ENCODE measurements around the gene NCBP2L. TPM values are rescaled to one million over a fixed set of nuclear protein-coding genes. Genes with fewer than 3 reads are reported as not detected.

Gene NCBP2L
- total RNA-seq, 2 donors from 2014 or later = not detected

GRCh38 chrX:107760304-107761077, 17.0 kb upstream of the NCBP2L start:
- Histone ChIP-seq H3K27ac (no peak overlapping the region), H3K9me3 (no peaks in the 10 kb centered on the region)

GRCh38 chrX:107763647-107764046, 13.9 kb upstream of the NCBP2L start:
- no peaks in the 10 kb centered on the region for H3K27me3 ChIP-seq
- no peak overlapping the region for H3K4me3 ChIP-seq
- no peaks in the 10 kb centered on the region for H3K4me1 ChIP-seq
- no peak overlapping the region for H3K9ac ChIP-seq (ENCODE audit: low read depth in 2 of 2, low read length in 2 of 2)
- TF ChIP-seq CTCF (IDR thresholded peaks at IDR 0.05) = no peak
- intact Hi-C loops (cut with DNase I) = no loop called here
- H3K36me3 ChIP-seq = no peaks in the 10 kb centered on the region
- DNase-seq = no peak
- no peaks in the 10 kb centered on the region for H3K9me3 ChIP-seq
- no peak overlapping the region for H3K27ac ChIP-seq

More at GRCh38 chrX:107760304-107761077, 17.0 kb upstream of the NCBP2L start:
- intact Hi-C loops (cut with DNase I) = no loop called here
- Histone ChIP-seq H3K9ac (ENCODE audit: low read depth in 2 of 2, low read length in 2 of 2) (no peak overlapping the region), H3K36me3 (no peaks in the 10 kb centered on the region), H3K4me3 (no peak overlapping the region), H3K27me3 (no peaks in the 10 kb centered on the region), H3K4me1 (no peaks in the 10 kb centered on the region)
- no peak for TF ChIP-seq CTCF (IDR thresholded peaks at IDR 0.05)
- DNase-seq = no peak

- intact Hi-C loops (cut with DNase I) = no loop called here
- Histone ChIP-seq H3K9ac (ENCODE audit: low read depth in 2 of 2, low read length in 2 of 2) (no peak overlapping the region), H3K4me1 (no peaks in the 10 kb centered on the region), H3K9me3 (no peaks in the 10 kb centered on the region), H3K4me3 (no peak overlapping the region), H3K27ac (no peak overlapping the region), H3K36me3 (no peaks in the 10 kb centered on the region), H3K27me3 (no peaks in the 10 kb centered on the region)
- DNase-seq = no peak
- TF ChIP-seq CTCF (IDR thresholded peaks at IDR 0.05) = no peak
Measured at GRCh38 chrX:107764845-107765608, 12.5 kb upstream of the NCBP2L start.

- Histone ChIP-seq H3K36me3 (no peaks in the 10 kb centered on the region), H3K9me3 (no peaks in the 10 kb centered on the region), H3K4me1 (no peaks in the 10 kb centered on the region), H3K9ac (ENCODE audit: low read depth in 2 of 2, low read length in 2 of 2) (no peak overlapping the region), H3K4me3 (no peak overlapping the region), H3K27me3 (no peaks in the 10 kb centered on the region), H3K27ac (no peak overlapping the region)
- TF ChIP-seq CTCF (IDR thresholded peaks at IDR 0.05) = no peak
- intact Hi-C loops (cut with DNase I) = no loop called here
- no peak for DNase-seq
Measured at GRCh38 chrX:107766470-107767150, 10.9 kb upstream of the NCBP2L start.

GRCh38 chrX:107768051-107768450, 9.5 kb upstream of the NCBP2L start:
- DNase-seq = no peak
- H3K4me1 ChIP-seq = no peaks in the 10 kb centered on the region
- no peaks in the 10 kb centered on the region for H3K9me3 ChIP-seq
- H3K9ac ChIP-seq (ENCODE audit: low read depth in 2 of 2, low read length in 2 of 2) = no peak overlapping the region
- H3K4me3 ChIP-seq = no peak overlapping the region
- intact Hi-C loops (cut with DNase I) = no loop called here
- no peaks in the 10 kb centered on the region for H3K36me3 ChIP-seq
- no peak for TF ChIP-seq CTCF (IDR thresholded peaks at IDR 0.05)
- H3K27me3 ChIP-seq = no peaks in the 10 kb centered on the region
- H3K27ac ChIP-seq = no peak overlapping the region

Measured in colonic mucosa (tissue), 4 donors.